Panc1 (cell line): ENCODE measurements around the gene MAP3K3.
"Not testable (repeated sequence)": the region's sequence is repeated elsewhere in the genome, so short reads cannot be mapped to it uniquely, and the experiment has no call there.

Experiments used
- POLR2AphosphoS5 ChIP-seq: IDR thresholded peaks from 2 replicates; pipeline ENCODE4 v1.6.1; 2012; ENCODE audit warnings: mild to moderate bottlenecking, low read depth, low read length, moderate library complexity
- SIN3A ChIP-seq: IDR thresholded peaks from 2 replicates; pipeline ENCODE4 v1.6.1; 2012; ENCODE audit warnings: low read depth, mild to moderate bottlenecking, low read length, moderate library complexity, borderline replicate concordance; ENCODE audit not compliant: insufficient read depth
- TCF7L2 ChIP-seq: IDR thresholded peaks from 2 replicates; pipeline ENCODE4 v1.6.1; 2011; ENCODE audit warnings: mild to moderate bottlenecking, low read depth, low read length, inconsistent platforms
- TF ChIP-seq, protein P1 (sequence below): fragments of 450-650 bp; IDR thresholded peaks from 2 replicates; pipeline ENCODE4 v1.5.1; 2017; ENCODE audit warnings: mild to moderate bottlenecking
- TF ChIP-seq, protein P2 (sequence below), 2 experiments: IDR thresholded peaks; 2 replicates each; pipeline ENCODE4 v1.6.1; 2011 to 2012; ENCODE audit warnings: low read depth in 2 of 2, control low read depth in 1 of 2, low read length in 1 of 2, mild to moderate bottlenecking in 1 of 2, moderate library complexity in 1 of 2; ENCODE audit not compliant: insufficient read depth in 1 of 2

GRCh38 chr17:63720194-63720593 lies 98.0 kb downstream of the MAP3K3 start:
- TF ChIP-seq, protein P1, sequence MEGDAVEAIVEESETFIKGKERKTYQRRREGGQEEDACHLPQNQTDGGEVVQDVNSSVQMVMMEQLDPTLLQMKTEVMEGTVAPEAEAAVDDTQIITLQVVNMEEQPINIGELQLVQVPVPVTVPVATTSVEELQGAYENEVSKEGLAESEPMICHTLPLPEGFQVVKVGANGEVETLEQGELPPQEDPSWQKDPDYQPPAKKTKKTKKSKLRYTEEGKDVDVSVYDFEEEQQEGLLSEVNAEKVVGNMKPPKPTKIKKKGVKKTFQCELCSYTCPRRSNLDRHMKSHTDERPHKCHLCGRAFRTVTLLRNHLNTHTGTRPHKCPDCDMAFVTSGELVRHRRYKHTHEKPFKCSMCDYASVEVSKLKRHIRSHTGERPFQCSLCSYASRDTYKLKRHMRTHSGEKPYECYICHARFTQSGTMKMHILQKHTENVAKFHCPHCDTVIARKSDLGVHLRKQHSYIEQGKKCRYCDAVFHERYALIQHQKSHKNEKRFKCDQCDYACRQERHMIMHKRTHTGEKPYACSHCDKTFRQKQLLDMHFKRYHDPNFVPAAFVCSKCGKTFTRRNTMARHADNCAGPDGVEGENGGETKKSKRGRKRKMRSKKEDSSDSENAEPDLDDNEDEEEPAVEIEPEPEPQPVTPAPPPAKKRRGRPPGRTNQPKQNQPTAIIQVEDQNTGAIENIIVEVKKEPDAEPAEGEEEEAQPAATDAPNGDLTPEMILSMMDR: not testable (repeated sequence)
- TF ChIP-seq, protein P2, sequence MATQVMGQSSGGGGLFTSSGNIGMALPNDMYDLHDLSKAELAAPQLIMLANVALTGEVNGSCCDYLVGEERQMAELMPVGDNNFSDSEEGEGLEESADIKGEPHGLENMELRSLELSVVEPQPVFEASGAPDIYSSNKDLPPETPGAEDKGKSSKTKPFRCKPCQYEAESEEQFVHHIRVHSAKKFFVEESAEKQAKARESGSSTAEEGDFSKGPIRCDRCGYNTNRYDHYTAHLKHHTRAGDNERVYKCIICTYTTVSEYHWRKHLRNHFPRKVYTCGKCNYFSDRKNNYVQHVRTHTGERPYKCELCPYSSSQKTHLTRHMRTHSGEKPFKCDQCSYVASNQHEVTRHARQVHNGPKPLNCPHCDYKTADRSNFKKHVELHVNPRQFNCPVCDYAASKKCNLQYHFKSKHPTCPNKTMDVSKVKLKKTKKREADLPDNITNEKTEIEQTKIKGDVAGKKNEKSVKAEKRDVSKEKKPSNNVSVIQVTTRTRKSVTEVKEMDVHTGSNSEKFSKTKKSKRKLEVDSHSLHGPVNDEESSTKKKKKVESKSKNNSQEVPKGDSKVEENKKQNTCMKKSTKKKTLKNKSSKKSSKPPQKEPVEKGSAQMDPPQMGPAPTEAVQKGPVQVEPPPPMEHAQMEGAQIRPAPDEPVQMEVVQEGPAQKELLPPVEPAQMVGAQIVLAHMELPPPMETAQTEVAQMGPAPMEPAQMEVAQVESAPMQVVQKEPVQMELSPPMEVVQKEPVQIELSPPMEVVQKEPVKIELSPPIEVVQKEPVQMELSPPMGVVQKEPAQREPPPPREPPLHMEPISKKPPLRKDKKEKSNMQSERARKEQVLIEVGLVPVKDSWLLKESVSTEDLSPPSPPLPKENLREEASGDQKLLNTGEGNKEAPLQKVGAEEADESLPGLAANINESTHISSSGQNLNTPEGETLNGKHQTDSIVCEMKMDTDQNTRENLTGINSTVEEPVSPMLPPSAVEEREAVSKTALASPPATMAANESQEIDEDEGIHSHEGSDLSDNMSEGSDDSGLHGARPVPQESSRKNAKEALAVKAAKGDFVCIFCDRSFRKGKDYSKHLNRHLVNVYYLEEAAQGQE (IDR thresholded peaks at IDR 0.05; ENCODE audit: insufficient read depth in 1 of 2, low read depth in 2 of 2, low read length in 1 of 2): not testable (repeated sequence)
- not testable (repeated sequence) for TF ChIP-seq SIN3A, TCF7L2, POLR2AphosphoS5
